Measurements from ENCODE around the gene TJP3. TPM values are rescaled to one million over a fixed set of nuclear protein-coding genes. Genes with fewer than 3 reads are reported as not detected.

The TJP3 gene
- total RNA-seq, 1 experiment from 2014 or later = not detected

GRCh38 chr19:3785451-3785937 is 77.3 kb downstream of the TJP3 start:
- Histone ChIP-seq H3K27me3 (ENCODE audit: low read length) (no peaks in the 10 kb centered on the region), H3K36me3 (ENCODE audit: insufficient read depth, low read length) (no peaks in the 10 kb centered on the region), H3K9ac (ENCODE audit: low read length) (no peak overlapping the region), H3K79me2 (ENCODE audit: low read length) (no peaks in the 10 kb centered on the region), H3K9me3 (ENCODE audit: low read length) (peaks cover 11% of the 10 kb centered on the region; the same call in 1 of the 2 replicates), H3K4me2 (ENCODE audit: low read depth, low read length, poor library complexity, severe bottlenecking) (no peak overlapping the region), H3K9me2 (replicated peaks; ENCODE audit: insufficient read depth, low read length) (no peaks in the 10 kb centered on the region), H3K27ac (ENCODE audit: low read length) (no peak overlapping the region), H3K4me3 (ENCODE audit: low read length) (no peak overlapping the region), H2AFZ (ENCODE audit: low read length) (no peak overlapping the region), H3K4me1 (ENCODE audit: low read length) (no peaks in the 10 kb centered on the region), H4K20me1 (ENCODE audit: insufficient read depth, low read depth, low read length) (no peaks in the 10 kb centered on the region)
- no peak for DNase-seq

GRCh38 chr19:3785938-3786824 is 78.0 kb downstream of the TJP3 start, which contains the start of gene MATK:
TSS of gene MATK (minus strand) at chr19:3786381. CDS start at chr19:3785135, 1,246 bp downstream.
- Histone ChIP-seq H3K27ac (ENCODE audit: low read length) (no peak within 1 kb of the TSS), H3K36me3 (ENCODE audit: insufficient read depth, low read length) (no peaks in the 10 kb centered on the region), H4K20me1 (ENCODE audit: insufficient read depth, low read depth, low read length) (no peaks in the 10 kb centered on the region), H3K9ac (ENCODE audit: low read length) (no peak within 1 kb of the TSS), H3K4me3 (ENCODE audit: low read length) (no peak within 1 kb of the TSS), H3K27me3 (ENCODE audit: low read length) (no peaks in the 10 kb centered on the region), H3K9me2 (replicated peaks; ENCODE audit: insufficient read depth, low read length) (no peaks in the 10 kb centered on the region), H3K4me2 (ENCODE audit: low read depth, low read length, poor library complexity, severe bottlenecking) (no peak within 1 kb of the TSS), H3K4me1 (ENCODE audit: low read length) (no peaks in the 10 kb centered on the region), H2AFZ (ENCODE audit: low read length) (no peak within 1 kb of the TSS), H3K9me3 (ENCODE audit: low read length) (peaks cover 7% of the 10 kb centered on the region; the same call in 1 of the 2 replicates), H3K79me2 (ENCODE audit: low read length) (no peaks in the 10 kb centered on the region)
- no peak for DNase-seq

- no peaks in the 10 kb centered on the region for H3K27me3 ChIP-seq (ENCODE audit: low read length)
- no peaks in the 10 kb centered on the region for H3K79me2 ChIP-seq (ENCODE audit: low read length)
- no peak overlapping the region for H3K4me2 ChIP-seq (ENCODE audit: low read depth, low read length, poor library complexity, severe bottlenecking)
- H2AFZ ChIP-seq (ENCODE audit: low read length) = no peak overlapping the region
- no peak overlapping the region for H3K9ac ChIP-seq (ENCODE audit: low read length)
- no peaks in the 10 kb centered on the region for H3K9me2 ChIP-seq (replicated peaks; ENCODE audit: insufficient read depth, low read length)
- no peaks in the 10 kb centered on the region for H3K36me3 ChIP-seq (ENCODE audit: insufficient read depth, low read length)
- DNase-seq = peak; percentile 45
- H3K4me1 ChIP-seq (ENCODE audit: low read length) = no peaks in the 10 kb centered on the region
- no peak overlapping the region for H3K4me3 ChIP-seq (ENCODE audit: low read length)
- H4K20me1 ChIP-seq (ENCODE audit: insufficient read depth, low read depth, low read length) = no peaks in the 10 kb centered on the region
- no peak overlapping the region for H3K27ac ChIP-seq (ENCODE audit: low read length)
- H3K9me3 ChIP-seq (ENCODE audit: low read length) = no peaks in the 10 kb centered on the region
Measured at GRCh38 chr19:3788996-3789778, 81.0 kb downstream of the TJP3 start.

GRCh38 chr19:3790209-3790734 is 82.1 kb downstream of the TJP3 start:
- Histone ChIP-seq H3K4me3 (ENCODE audit: low read length) (no peak overlapping the region), H3K27me3 (ENCODE audit: low read length) (no peaks in the 10 kb centered on the region), H4K20me1 (ENCODE audit: insufficient read depth, low read depth, low read length) (no peaks in the 10 kb centered on the region), H3K9ac (ENCODE audit: low read length) (no peak overlapping the region), H2AFZ (ENCODE audit: low read length) (no peak overlapping the region), H3K9me2 (replicated peaks; ENCODE audit: insufficient read depth, low read length) (no peaks in the 10 kb centered on the region), H3K79me2 (ENCODE audit: low read length) (no peaks in the 10 kb centered on the region), H3K4me1 (ENCODE audit: low read length) (no peaks in the 10 kb centered on the region), H3K36me3 (ENCODE audit: insufficient read depth, low read length) (no peaks in the 10 kb centered on the region), H3K9me3 (ENCODE audit: low read length) (no peaks in the 10 kb centered on the region), H3K4me2 (ENCODE audit: low read depth, low read length, poor library complexity, severe bottlenecking) (no peak overlapping the region), H3K27ac (ENCODE audit: low read length) (no peak overlapping the region)
- DNase-seq = no peak

GRCh38 chr19:3790941-3791340 is 82.8 kb downstream of the TJP3 start:
- Histone ChIP-seq H3K27me3 (ENCODE audit: low read length) (no peaks in the 10 kb centered on the region), H2AFZ (ENCODE audit: low read length) (no peak overlapping the region), H3K9me3 (ENCODE audit: low read length) (no peaks in the 10 kb centered on the region), H3K4me2 (ENCODE audit: low read depth, low read length, poor library complexity, severe bottlenecking) (no peak overlapping the region), H4K20me1 (ENCODE audit: insufficient read depth, low read depth, low read length) (no peaks in the 10 kb centered on the region), H3K27ac (ENCODE audit: low read length) (no peak overlapping the region), H3K9me2 (replicated peaks; ENCODE audit: insufficient read depth, low read length) (no peaks in the 10 kb centered on the region), H3K4me3 (ENCODE audit: low read length) (no peak overlapping the region), H3K9ac (ENCODE audit: low read length) (no peak overlapping the region), H3K79me2 (ENCODE audit: low read length) (no peaks in the 10 kb centered on the region), H3K36me3 (ENCODE audit: insufficient read depth, low read length) (no peaks in the 10 kb centered on the region), H3K4me1 (ENCODE audit: low read length) (no peaks in the 10 kb centered on the region)
- no peak for DNase-seq

GRCh38 chr19:3792114-3792513 is 83.9 kb downstream of the TJP3 start:
- no peak overlapping the region for H3K4me3 ChIP-seq (ENCODE audit: low read length)
- H3K9me3 ChIP-seq (ENCODE audit: low read length) = no peaks in the 10 kb centered on the region; the same call in 1 of the 2 replicates
- no peaks in the 10 kb centered on the region for H3K79me2 ChIP-seq (ENCODE audit: low read length)
- no peaks in the 10 kb centered on the region for H3K36me3 ChIP-seq (ENCODE audit: insufficient read depth, low read length)
- H3K27ac ChIP-seq (ENCODE audit: low read length) = no peak overlapping the region
- no peaks in the 10 kb centered on the region for H3K9me2 ChIP-seq (replicated peaks; ENCODE audit: insufficient read depth, low read length)
- no peak overlapping the region for H2AFZ ChIP-seq (ENCODE audit: low read length)
- H3K4me2 ChIP-seq (ENCODE audit: low read depth, low read length, poor library complexity, severe bottlenecking) = no peak overlapping the region
- no peaks in the 10 kb centered on the region for H4K20me1 ChIP-seq (ENCODE audit: insufficient read depth, low read depth, low read length)
- no peak overlapping the region for H3K9ac ChIP-seq (ENCODE audit: low read length)
- no peaks in the 10 kb centered on the region for H3K4me1 ChIP-seq (ENCODE audit: low read length)
- H3K27me3 ChIP-seq (ENCODE audit: low read length) = peaks cover 3% of the 10 kb centered on the region; the same call in 1 of the 2 replicates
- DNase-seq = no peak

- Histone ChIP-seq H2AFZ (ENCODE audit: low read length) (no peak overlapping the region), H3K4me1 (ENCODE audit: low read length) (no peaks in the 10 kb centered on the region), H3K36me3 (ENCODE audit: insufficient read depth, low read length) (no peaks in the 10 kb centered on the region), H3K27ac (ENCODE audit: low read length) (no peak overlapping the region), H3K4me2 (ENCODE audit: low read depth, low read length, poor library complexity, severe bottlenecking) (no peak overlapping the region), H4K20me1 (ENCODE audit: insufficient read depth, low read depth, low read length) (no peaks in the 10 kb centered on the region), H3K9me2 (replicated peaks; ENCODE audit: insufficient read depth, low read length) (no peaks in the 10 kb centered on the region), H3K9ac (ENCODE audit: low read length) (no peak overlapping the region), H3K79me2 (ENCODE audit: low read length) (no peaks in the 10 kb centered on the region), H3K4me3 (ENCODE audit: low read length) (no peak overlapping the region), H3K9me3 (ENCODE audit: low read length) (no peaks in the 10 kb centered on the region; the same call in 1 of the 2 replicates), H3K27me3 (ENCODE audit: low read length) (peaks cover 3% of the 10 kb centered on the region; the same call in 1 of the 2 replicates)
- DNase-seq = no peak
Measured at GRCh38 chr19:3793799-3794198, 85.6 kb downstream of the TJP3 start.

- H3K79me2 ChIP-seq (ENCODE audit: low read length) = no peaks in the 10 kb centered on the region
Measured at GRCh38 chr19:3796358-3796757, 88.2 kb downstream of the TJP3 start.

More at GRCh38 chr19:3796358-3796757, 88.2 kb downstream of the TJP3 start:
- Histone ChIP-seq H4K20me1 (ENCODE audit: insufficient read depth, low read depth, low read length) (no peaks in the 10 kb centered on the region), H3K9me3 (ENCODE audit: low read length) (no peaks in the 10 kb centered on the region; the same call in 1 of the 2 replicates), H3K27me3 (ENCODE audit: low read length) (peaks cover 3% of the 10 kb centered on the region; the same call in 1 of the 2 replicates), H3K36me3 (ENCODE audit: insufficient read depth, low read length) (no peaks in the 10 kb centered on the region), H3K27ac (ENCODE audit: low read length) (no peak overlapping the region), H3K4me1 (ENCODE audit: low read length) (no peaks in the 10 kb centered on the region), H2AFZ (ENCODE audit: low read length) (no peak overlapping the region), H3K9ac (ENCODE audit: low read length) (no peak overlapping the region), H3K9me2 (replicated peaks; ENCODE audit: insufficient read depth, low read length) (no peaks in the 10 kb centered on the region), H3K4me2 (ENCODE audit: low read depth, low read length, poor library complexity, severe bottlenecking) (no peak overlapping the region), H3K4me3 (ENCODE audit: low read length) (no peak overlapping the region)
- no peak for DNase-seq

All from Karpas-422 (cell line).